Fibroblast of lung (primary cell): ENCODE measurements around the gene ABLIM2.

Experiments
- CTCF ChIP-seq, 2 donors: IDR thresholded peaks in 1 of 2; conservative IDR thresholded peaks in 1 of 2; 1 replicate in 1 of 2; 2 replicates in 1 of 2; pipeline ENCODE4 v1.5.1; 2011 to 2012; ENCODE audit warnings: low read length in 2 of 2, control low read depth in 1 of 2, inconsistent platforms in 1 of 2, low read depth in 1 of 2, mild to moderate bottlenecking in 1 of 2
- EZH2 ChIP-seq: IDR thresholded peaks from 2 replicates; pipeline ENCODE4 v1.5.1; 2012; ENCODE audit warnings: low read length, control low read depth, mild to moderate bottlenecking; ENCODE audit errors: missing control alignments

- no peak for TF ChIP-seq CTCF (conservative IDR thresholded peaks at IDR 0.05 in 1 of 2, IDR thresholded peaks at IDR 0.05 in 1 of 2; ENCODE audit: low read depth in 1 of 2, low read length in 2 of 2)
- no peak for TF ChIP-seq EZH2
These were observed 111.6 kb downstream of the ABLIM2 start for GRCh38 chr4:8046925-8047541.
